NCI-H510A (cell line): Measurements from ENCODE around the gene NECAB2.
A peak's percentile ranks its signal among the peaks of the same experiment; 100 is the strongest.

ENCODE experiments used
- DNase-seq: peaks from one replicate; lab custom pipeline; 2025; lab: John Stamatoyannopoulos, UW

NECAB2 gene

DNA sequence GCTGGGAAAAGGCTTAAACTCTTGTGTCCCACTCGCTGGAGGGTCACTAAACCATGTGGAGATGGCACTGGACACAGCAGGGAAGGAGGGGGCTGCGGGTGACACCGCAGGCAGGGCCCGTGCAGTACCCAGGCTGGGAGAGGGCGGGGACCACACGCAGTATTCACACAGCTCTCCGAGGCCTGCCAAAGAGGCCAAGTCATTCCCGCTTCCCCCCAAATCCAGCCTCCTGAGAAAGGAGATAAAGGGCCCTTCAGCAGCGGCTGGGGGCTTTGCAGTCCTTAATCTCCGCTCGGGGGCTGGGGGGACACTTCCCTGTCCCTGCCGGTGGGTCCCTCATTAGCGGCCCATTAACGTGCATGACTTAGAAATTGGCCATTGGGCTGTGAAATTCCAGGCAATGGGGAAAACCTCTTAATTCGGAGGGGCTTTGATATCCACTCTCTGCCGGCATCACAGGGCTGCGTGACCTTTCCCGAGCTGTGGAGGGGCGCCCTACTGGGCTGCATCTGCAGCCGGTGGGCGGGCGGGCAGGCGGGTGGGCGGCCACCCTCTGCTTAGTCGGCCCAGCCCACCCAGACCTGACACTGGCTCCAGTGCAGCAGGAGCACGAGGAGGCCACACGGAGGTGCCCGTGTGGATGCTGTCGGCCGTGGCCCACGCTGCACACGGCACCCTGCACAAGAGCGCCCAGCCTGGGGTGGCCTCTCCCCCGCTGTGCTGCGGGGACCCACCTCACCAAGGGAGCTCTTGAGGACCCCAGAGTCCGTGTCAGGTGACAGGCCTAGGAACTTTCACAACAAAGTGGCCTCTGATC, 77.2 kb downstream of the NECAB2 start:
- DNase-seq: no peak

DNA sequence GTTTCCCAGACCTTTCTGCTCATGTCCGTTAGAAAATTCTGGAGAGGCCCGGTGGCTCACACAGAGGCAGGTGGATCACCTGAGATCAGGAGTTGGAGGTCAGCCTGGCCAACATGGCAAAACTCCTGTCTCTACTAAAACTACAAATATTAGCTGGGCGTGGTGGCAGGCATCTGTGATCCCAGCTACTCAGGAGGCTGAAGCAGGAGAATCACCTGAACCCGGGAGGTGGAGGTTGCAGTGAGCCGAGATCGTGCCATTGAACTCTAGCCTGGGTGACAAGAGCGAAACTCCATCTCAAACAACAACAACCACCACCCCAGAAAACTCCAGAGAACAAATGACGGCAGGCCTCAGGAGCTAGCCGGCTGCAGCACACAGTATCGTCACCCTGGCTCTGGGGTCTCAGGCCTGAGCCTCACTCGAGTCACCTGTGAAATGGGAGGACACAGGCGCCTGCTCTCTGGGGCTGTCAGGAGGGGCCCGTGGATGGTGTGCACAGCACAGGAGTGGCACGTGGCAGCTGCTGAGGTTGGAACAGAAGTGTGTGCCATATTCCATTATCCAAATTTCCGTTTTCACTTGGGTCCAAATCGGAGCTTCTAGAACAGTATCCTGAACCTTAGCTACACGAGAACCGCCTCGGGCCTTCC, 77.9 kb downstream of the NECAB2 start:
- DNase-seq: no peak

DNA sequence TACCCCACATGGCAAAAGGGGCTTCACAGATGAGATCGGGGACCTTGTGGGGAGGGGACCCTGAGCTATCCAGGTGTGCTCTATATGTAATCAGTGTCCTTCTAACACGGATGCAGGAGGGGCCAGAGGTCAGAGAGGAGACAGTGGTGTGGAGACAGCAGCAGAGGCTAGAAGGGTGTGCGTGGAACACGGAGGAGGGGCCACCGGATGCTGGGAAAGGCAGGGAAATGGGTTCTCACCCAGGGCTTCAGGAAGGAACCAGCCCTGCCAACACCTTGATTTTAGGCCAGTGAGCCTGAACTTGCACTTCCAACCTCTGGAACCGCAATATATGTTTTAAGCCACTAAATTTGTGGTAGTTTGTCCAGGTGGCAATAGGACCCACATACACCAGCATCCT, 79.2 kb downstream of the NECAB2 start:
- no peak for DNase-seq

DNA sequence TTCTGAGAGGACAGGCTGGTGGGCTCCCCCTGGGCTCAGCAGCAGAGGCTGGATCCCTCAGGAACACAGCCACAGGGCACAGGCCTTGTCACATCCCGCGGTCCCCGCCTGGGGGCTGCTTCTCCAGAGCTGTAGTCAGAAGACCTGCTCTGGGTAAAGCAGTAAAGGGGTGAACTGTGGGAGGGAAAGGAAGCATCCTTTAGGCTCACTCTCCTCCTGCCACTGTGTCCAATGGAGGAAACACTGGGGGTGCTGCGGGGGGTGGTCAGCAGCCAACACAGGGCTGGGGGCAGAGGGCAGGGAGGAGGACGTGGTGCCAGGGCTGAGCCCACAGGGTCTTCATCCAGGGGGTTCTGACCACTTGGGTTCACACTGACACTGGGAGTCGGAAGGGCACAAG, 79.6 kb downstream of the NECAB2 start:
- no peak for DNase-seq

DNA sequence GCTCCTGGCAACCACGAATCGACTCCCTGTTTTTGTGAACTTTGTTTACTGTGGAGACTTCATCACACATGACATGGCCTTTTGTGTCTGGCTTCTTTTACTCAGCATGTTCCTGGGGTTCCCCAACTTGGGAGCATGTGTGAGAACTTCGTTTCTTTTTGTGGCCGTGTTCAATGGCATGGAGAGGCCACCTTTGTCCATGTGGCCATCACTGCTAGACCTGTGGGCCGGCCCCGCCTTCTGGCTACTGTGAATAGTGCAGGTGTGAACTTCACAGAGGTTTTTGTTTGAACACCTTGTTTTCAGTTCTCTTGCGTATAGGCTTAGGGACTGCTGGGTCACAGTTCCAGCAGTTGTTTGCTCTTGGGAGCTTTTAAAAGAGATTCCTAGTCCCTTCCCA, 80.2 kb downstream of the NECAB2 start:
- peak; percentile 25 for DNase-seq

DNA sequence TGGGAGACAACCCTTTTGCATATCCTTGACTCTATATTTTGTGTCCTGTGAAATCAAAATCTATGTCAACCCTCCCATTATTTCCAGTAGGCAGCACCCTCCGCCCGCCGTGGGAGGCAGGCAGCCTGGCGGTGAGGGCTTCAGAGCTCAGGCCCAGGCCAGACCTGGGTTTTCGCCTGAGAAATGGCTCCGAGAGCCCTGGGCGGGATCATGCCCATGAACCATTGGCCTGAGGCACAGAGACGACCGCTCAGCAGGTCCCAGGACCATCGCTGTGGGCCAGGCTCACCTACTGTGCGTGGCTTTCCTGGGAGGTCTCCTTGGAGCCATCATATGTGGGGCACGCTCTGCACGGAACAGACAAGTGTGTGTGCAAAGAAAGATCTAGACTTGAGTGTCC, 80.8 kb downstream of the NECAB2 start:
- DNase-seq: no peak

DNA sequence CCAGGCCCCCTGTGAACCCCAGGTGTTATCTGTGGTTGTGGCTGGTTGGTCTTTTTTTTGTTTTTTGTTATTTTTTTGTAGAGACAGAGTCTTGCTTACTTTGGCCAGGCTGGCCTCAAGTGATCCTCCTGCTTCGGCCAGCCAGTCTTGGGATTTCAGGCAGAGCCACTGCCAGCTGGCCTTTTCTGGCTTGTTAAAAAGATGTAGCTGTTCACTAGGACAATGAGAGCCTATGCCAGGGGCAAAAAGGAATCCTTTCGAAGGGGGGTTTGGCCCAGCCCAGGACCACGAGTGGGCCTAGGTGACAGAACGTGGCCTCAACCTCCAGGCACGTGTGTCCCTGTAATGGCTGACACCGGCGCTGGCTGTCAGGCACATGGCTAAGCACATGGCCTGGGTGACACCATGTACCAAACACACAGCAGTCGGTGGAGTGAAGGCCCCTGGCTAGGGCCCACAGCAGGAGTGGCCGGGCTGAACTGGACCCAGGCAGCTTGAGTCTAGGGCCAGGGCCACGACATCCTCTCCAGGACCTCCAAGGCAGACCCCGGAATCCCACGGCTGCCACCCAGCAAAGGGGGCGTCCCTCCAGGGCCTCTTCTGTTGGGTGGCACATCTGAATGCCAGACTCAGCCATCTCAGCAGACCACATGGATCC, 81.5 kb downstream of the NECAB2 start:
- no peak for DNase-seq

DNA sequence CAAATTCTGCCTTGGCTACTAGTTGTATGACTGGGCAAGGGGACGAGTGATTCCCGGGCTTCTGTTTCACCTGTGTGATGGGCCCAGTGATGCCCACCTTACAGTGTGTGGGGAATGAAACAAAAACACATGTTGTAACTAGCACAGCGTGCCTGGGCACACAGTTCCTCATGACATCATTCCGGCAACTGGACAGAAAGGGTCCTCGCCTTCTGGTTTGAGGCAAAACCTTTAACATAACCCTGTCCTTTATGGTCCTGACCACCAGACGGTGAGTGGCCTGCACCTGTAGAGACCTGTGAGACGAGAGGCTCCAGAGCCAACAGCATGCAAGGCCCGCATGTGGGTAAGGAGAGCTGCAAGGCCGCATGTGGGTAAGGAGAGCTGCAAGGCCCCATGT, 82.3 kb downstream of the NECAB2 start:
- DNase-seq: no peak

DNA sequence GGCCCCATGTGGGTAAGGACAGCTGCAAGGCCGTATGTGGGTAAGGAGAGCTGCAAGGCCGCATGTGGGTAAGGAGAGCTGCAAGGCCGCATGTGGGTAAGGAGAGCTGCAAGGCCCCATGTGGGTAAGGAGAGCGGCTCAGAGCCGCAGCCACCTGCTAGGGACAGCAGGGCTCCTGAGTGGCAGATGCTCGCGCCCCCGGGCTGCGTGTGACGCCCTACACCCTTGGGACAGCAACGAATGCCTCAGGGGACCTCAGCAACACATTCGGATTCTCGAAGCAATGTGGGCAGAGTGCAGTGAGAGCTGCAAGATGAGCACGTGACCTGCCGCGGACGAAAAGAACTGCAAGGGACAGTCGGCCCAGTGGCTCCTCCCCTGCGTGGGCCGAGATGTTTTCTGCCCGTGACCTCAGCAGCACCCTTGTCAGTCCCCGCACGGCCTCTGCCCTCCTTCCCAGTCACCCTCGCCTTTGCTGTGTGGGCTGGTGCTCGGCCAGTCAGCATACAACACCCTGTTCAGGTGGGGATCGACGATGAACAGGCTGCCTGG, 84.1 kb downstream of the NECAB2 start:
- no peak for DNase-seq
